Fibroblast of lung (primary cell): ENCODE data around the gene LMNA.

Source experiments
- CTCF ChIP-seq, 2 donors: IDR thresholded peaks in 1 of 2; conservative IDR thresholded peaks in 1 of 2; 1 replicate in 1 of 2; 2 replicates in 1 of 2; pipeline ENCODE4 v1.5.1; 2011 to 2012; ENCODE audit warnings: low read length in 2 of 2, control low read depth in 1 of 2, inconsistent platforms in 1 of 2, low read depth in 1 of 2, mild to moderate bottlenecking in 1 of 2
- EZH2 ChIP-seq: IDR thresholded peaks from 2 replicates; pipeline ENCODE4 v1.5.1; 2012; ENCODE audit warnings: low read length, control low read depth, mild to moderate bottlenecking; ENCODE audit errors: missing control alignments

GRCh38 chr1:156148216-156148615 lies 33.7 kb downstream of the LMNA start:
- TF ChIP-seq EZH2 (no peak), CTCF (conservative IDR thresholded peaks at IDR 0.05 in 1 of 2, IDR thresholded peaks at IDR 0.05 in 1 of 2; ENCODE audit: low read depth in 1 of 2, low read length in 2 of 2) (no peak)
